Measurements from ENCODE around the gene CD99. TPM values are rescaled to one million over a fixed set of nuclear protein-coding genes. Genes with fewer than 3 reads are reported as not detected.

CD99 gene
- total and polyA plus RNA-seq, 2 experiments from 2014 or later, result 329 to 565 TPM

- Histone ChIP-seq H3K4me1 (ENCODE audit: insufficient read depth) (peaks cover 15% of the 10 kb centered on the region), H3K27ac (peak overlapping the region; percentile 81), H3K27me3 (no peaks in the 10 kb centered on the region), H3K79me2 (no peaks in the 10 kb centered on the region), H3K4me2 (no peak overlapping the region), H4K20me1 (ENCODE audit: insufficient read depth, poor library complexity, severe bottlenecking) (no peaks in the 10 kb centered on the region), H3K36me3 (replicated peaks; ENCODE audit: insufficient read depth, low read depth) (no peaks in the 10 kb centered on the region), H3K4me3 (no peak overlapping the region), H3K9me3 (ENCODE audit: low read depth) (no peaks in the 10 kb centered on the region), H3K9me2 (replicated peaks; ENCODE audit: insufficient read depth) (no peaks in the 10 kb centered on the region), H2AFZ (no peak overlapping the region)
- TF ChIP-seq CTCF (IDR thresholded peaks at IDR 0.05; ENCODE audit: poor library complexity), result no peak
- TF ChIP-seq EZH2phosphoT487 (IDR thresholded peaks at IDR 0.05; ENCODE audit: low read depth, severe bottlenecking, unreplicated experiment), result no peak
- TF ChIP-seq EZH2 (IDR thresholded peaks at IDR 0.05; ENCODE audit: borderline replicate concordance), result no peak
- 61% methylated on average over 7 of the region's 7 CpGs for WGBS (ENCODE audit: low lambda C conversion rate, missing lambda C conversion rate)
- no peak for DNase-seq (ENCODE audit: low spot score)
Observed at GRCh38 chrX:2665387-2666304, 25.4 kb upstream of the CD99 start.

- no peak overlapping the region for H3K4me3 ChIP-seq
- no peak overlapping the region for H3K27ac ChIP-seq
- no peaks in the 10 kb centered on the region for H3K27me3 ChIP-seq
- no peaks in the 10 kb centered on the region for H3K36me3 ChIP-seq (replicated peaks; ENCODE audit: insufficient read depth, low read depth)
- H2AFZ ChIP-seq, result no peak overlapping the region
- no peaks in the 10 kb centered on the region for H3K9me2 ChIP-seq (replicated peaks; ENCODE audit: insufficient read depth)
- no peak for DNase-seq (ENCODE audit: low spot score)
- H3K9me3 ChIP-seq (ENCODE audit: low read depth), result no peaks in the 10 kb centered on the region
- WGBS (ENCODE audit: low lambda C conversion rate, missing lambda C conversion rate), result 98% methylated on average over 2 of the region's 2 CpGs
- H4K20me1 ChIP-seq (ENCODE audit: insufficient read depth, poor library complexity, severe bottlenecking), result no peaks in the 10 kb centered on the region
- no peaks in the 10 kb centered on the region for H3K79me2 ChIP-seq
- H3K4me2 ChIP-seq, result no peak overlapping the region
- TF ChIP-seq EZH2 (IDR thresholded peaks at IDR 0.05; ENCODE audit: borderline replicate concordance), result no peak
- TF ChIP-seq EZH2phosphoT487 (IDR thresholded peaks at IDR 0.05; ENCODE audit: low read depth, severe bottlenecking, unreplicated experiment), result no peak
- no peak for TF ChIP-seq CTCF (IDR thresholded peaks at IDR 0.05; ENCODE audit: poor library complexity)
- peaks cover 15% of the 10 kb centered on the region for H3K4me1 ChIP-seq (ENCODE audit: insufficient read depth)
Observed at GRCh38 chrX:2666491-2666890, 24.6 kb upstream of the CD99 start.

GRCh38 chrX:2670978-2671377, 20.1 kb upstream of the CD99 start:
- Histone ChIP-seq H3K4me1 (ENCODE audit: insufficient read depth) (peaks cover 2% of the 10 kb centered on the region), H3K4me2 (no peak overlapping the region), H3K79me2 (no peaks in the 10 kb centered on the region), H3K4me3 (no peak overlapping the region), H4K20me1 (ENCODE audit: insufficient read depth, poor library complexity, severe bottlenecking) (no peaks in the 10 kb centered on the region), H3K36me3 (replicated peaks; ENCODE audit: insufficient read depth, low read depth) (no peaks in the 10 kb centered on the region), H3K9me3 (ENCODE audit: low read depth) (no peaks in the 10 kb centered on the region), H2AFZ (no peak overlapping the region), H3K27ac (no peak overlapping the region), H3K9me2 (replicated peaks; ENCODE audit: insufficient read depth) (no peaks in the 10 kb centered on the region), H3K27me3 (no peaks in the 10 kb centered on the region)
- DNase-seq (ENCODE audit: low spot score), result no peak
- 56% methylated on average over 4 of the region's 4 CpGs for WGBS (ENCODE audit: low lambda C conversion rate, missing lambda C conversion rate)
- no peak for TF ChIP-seq EZH2 (IDR thresholded peaks at IDR 0.05; ENCODE audit: borderline replicate concordance)
- no peak for TF ChIP-seq EZH2phosphoT487 (IDR thresholded peaks at IDR 0.05; ENCODE audit: low read depth, severe bottlenecking, unreplicated experiment)
- no peak for TF ChIP-seq CTCF (IDR thresholded peaks at IDR 0.05; ENCODE audit: poor library complexity)
